Neural progenitor cell (in vitro differentiated cells): Measurements from ENCODE around the gene CBFA2T3.

Experiments used
- EZH2 ChIP-seq: fragments of 200-600 bp; sonication (generic); IDR thresholded peaks from 2 replicates; pipeline ENCODE4 v1.6.1; 2017; ENCODE audit warnings: antibody characterized with exemption, mild to moderate bottlenecking, moderate library complexity
- EZH2phosphoT487 ChIP-seq: fragments of 200-600 bp; sonication (generic); IDR thresholded peaks from 2 replicates; pipeline ENCODE4 v1.6.1; 2017; ENCODE audit warnings: antibody characterized with exemption
- TF ChIP-seq, protein P1 (sequence below): fragments of 200-600 bp; sonication (generic); IDR thresholded peaks from 2 replicates; pipeline ENCODE4 v1.5.1; 2017; ENCODE audit warnings: antibody characterized with exemption, mild to moderate bottlenecking

DNA sequence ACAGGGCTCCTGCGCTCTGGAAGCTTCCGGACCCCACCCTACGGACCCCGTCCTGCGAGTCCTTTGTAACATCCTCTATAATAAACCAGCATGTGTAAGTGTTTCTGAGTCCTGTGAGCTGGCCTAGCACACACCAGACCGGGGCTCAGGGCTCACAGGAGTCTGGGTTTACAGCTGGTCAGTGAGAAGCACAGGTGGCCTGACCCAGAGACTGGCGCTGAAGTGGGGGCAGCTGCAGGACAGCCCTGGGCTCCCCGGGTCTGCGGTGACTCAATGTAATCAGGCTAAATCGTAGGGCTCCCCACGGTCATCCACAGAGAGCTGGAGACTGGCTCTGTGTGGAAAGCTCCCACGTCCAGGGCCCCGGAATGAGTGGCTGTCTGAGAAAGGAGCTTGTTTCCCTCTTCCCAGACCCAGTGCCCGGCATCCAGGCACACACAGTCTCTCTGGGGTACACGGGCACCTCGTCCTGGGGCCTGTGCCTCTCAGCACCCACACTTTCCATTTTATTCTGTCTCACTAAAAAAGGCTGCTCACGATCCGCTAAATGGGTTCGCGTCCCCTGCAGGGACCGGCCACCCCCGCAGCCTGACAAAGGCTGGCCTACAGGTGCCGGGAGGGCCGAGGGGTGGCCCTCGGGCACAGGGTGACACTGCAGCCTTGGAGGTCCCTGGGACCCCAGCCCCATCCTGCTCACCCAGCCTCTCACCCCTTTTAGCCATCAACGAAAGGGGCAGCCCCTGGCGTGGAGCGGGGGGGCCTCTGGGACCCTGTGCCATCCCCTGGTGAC, 18.9 kb upstream of the CBFA2T3 start:
- TF ChIP-seq, protein P1, sequence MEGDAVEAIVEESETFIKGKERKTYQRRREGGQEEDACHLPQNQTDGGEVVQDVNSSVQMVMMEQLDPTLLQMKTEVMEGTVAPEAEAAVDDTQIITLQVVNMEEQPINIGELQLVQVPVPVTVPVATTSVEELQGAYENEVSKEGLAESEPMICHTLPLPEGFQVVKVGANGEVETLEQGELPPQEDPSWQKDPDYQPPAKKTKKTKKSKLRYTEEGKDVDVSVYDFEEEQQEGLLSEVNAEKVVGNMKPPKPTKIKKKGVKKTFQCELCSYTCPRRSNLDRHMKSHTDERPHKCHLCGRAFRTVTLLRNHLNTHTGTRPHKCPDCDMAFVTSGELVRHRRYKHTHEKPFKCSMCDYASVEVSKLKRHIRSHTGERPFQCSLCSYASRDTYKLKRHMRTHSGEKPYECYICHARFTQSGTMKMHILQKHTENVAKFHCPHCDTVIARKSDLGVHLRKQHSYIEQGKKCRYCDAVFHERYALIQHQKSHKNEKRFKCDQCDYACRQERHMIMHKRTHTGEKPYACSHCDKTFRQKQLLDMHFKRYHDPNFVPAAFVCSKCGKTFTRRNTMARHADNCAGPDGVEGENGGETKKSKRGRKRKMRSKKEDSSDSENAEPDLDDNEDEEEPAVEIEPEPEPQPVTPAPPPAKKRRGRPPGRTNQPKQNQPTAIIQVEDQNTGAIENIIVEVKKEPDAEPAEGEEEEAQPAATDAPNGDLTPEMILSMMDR: no peak
- TF ChIP-seq EZH2phosphoT487 (no peak), EZH2 (no peak)
